MM.1S (cell line): ENCODE results near the gene CROCC2.

ENCODE experiments used
- EZH2 ChIP-seq: fragments of 300-600 bp; sonication (generic); optimal IDR thresholded peaks from 2 replicates; pipeline ENCODE3; 2017; ENCODE audit warnings: low read depth, mild to moderate bottlenecking, antibody characterized with exemption, low read length, mixed read lengths
- EZH2phosphoT487 ChIP-seq: fragments of 300-600 bp; sonication (generic); IDR thresholded peaks from 2 replicates; pipeline ENCODE4 v1.6.1; 2018; ENCODE audit warnings: antibody characterized with exemption, low read length
- TF ChIP-seq, protein P1 (sequence below): fragments of 300-600 bp; sonication (generic); IDR thresholded peaks from 2 replicates; pipeline ENCODE4 v1.5.1; 2016; ENCODE audit warnings: antibody characterized with exemption, low read length, mixed read lengths

- TF ChIP-seq, protein P1, sequence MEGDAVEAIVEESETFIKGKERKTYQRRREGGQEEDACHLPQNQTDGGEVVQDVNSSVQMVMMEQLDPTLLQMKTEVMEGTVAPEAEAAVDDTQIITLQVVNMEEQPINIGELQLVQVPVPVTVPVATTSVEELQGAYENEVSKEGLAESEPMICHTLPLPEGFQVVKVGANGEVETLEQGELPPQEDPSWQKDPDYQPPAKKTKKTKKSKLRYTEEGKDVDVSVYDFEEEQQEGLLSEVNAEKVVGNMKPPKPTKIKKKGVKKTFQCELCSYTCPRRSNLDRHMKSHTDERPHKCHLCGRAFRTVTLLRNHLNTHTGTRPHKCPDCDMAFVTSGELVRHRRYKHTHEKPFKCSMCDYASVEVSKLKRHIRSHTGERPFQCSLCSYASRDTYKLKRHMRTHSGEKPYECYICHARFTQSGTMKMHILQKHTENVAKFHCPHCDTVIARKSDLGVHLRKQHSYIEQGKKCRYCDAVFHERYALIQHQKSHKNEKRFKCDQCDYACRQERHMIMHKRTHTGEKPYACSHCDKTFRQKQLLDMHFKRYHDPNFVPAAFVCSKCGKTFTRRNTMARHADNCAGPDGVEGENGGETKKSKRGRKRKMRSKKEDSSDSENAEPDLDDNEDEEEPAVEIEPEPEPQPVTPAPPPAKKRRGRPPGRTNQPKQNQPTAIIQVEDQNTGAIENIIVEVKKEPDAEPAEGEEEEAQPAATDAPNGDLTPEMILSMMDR, result no peak
- TF ChIP-seq EZH2phosphoT487 (no peak), EZH2 (no peak)
Measured at GRCh38 chr2:240926516-240927389, 20.6 kb downstream of the CROCC2 start.
